ENCODE data around the gene MPP1.

Gene MPP1

GRCh38 chrX:154813801-154814200, 8.5 kb upstream of the MPP1 start:
- DNase-seq = no peak

GRCh38 chrX:154812341-154813101, 7.2 kb upstream of the MPP1 start:
- DNase-seq = no peak

GRCh38 chrX:154809939-154810665, 4.8 kb upstream of the MPP1 start:
- DNase-seq = no peak

GRCh38 chrX:154806837-154807501, 1.7 kb upstream of the MPP1 start:
- no peak for DNase-seq

GRCh38 chrX:154805696-154806091, 409 bp upstream of the MPP1 start:
- no peak for DNase-seq

GRCh38 chrX:154804261-154804956, 876 bp downstream of the MPP1 start:
- no peak for DNase-seq

- no peak for DNase-seq
Measured at GRCh38 chrX:154802947-154803346, 2.3 kb downstream of the MPP1 start.

- DNase-seq = no peak
Measured at GRCh38 chrX:154800478-154801210, 4.6 kb downstream of the MPP1 start.

GRCh38 chrX:154799556-154800348, 5.5 kb downstream of the MPP1 start:
- no peak for DNase-seq

GRCh38 chrX:154797006-154797405, 8.3 kb downstream of the MPP1 start:
- no peak for DNase-seq

- no peak for DNase-seq
Measured at GRCh38 chrX:154795016-154795415, 10.3 kb downstream of the MPP1 start.

GRCh38 chrX:154793084-154793795, 12.0 kb downstream of the MPP1 start:
- DNase-seq = no peak

- no peak for DNase-seq
Measured at GRCh38 chrX:154791939-154792338, 13.3 kb downstream of the MPP1 start.

- no peak for DNase-seq
Measured at GRCh38 chrX:154791467-154791866, 13.8 kb downstream of the MPP1 start.

GRCh38 chrX:154785716-154786115, 19.6 kb downstream of the MPP1 start:
- DNase-seq = no peak

GRCh38 chrX:154784149-154784995, 20.9 kb downstream of the MPP1 start:
- no peak for DNase-seq

GRCh38 chrX:154780968-154781367, 24.3 kb downstream of the MPP1 start:
- DNase-seq = no peak

- no peak for DNase-seq
Measured at GRCh38 chrX:154779261-154779660, 26.0 kb downstream of the MPP1 start.

GRCh38 chrX:154776753-154777152, 28.5 kb downstream of the MPP1 start:
- no peak for DNase-seq

All from hypothalamus (tissue), 51 donors.